Endothelial cell of umbilical vein (primary cell): ENCODE data around the gene CACNA2D3. TPM values are rescaled to one million over a fixed set of nuclear protein-coding genes. Genes with fewer than 3 reads are reported as not detected.

Source experiments
- BruUV-seq: library from RNA; stranded (reverse); fragments of 400-500 nt; replicated peaks from 2 replicates; lab custom pipeline; 2021; lab: Mats Ljungman, UMichigan
- CTCF ChIA-PET: fragments of 300-600, 350-600 bp; sonication (Branson Sonifier 250); formaldehyde crosslinking; loops from one replicate; lab custom pipeline; 2021; ENCODE audit warnings: antibody characterized with exemption, inconsistent platforms; lab: Charles Lee
- POLR2A ChIA-PET: fragments of 300-600, 350-600 bp; sonication (Branson Sonifier 250); formaldehyde crosslinking; loops from one replicate; lab custom pipeline; 2021; ENCODE audit warnings: antibody characterized with exemption, inconsistent platforms; lab: Charles Lee
- DNase-seq: peaks from one replicate; pipeline ENCODE4 v3.0.0-alpha.2; 2011; ENCODE audit warnings: low read depth, low spot score
- FAIRE-seq: peaks from 2 replicates; lab custom pipeline; 2011; peaks lifted over from hg19 to GRCh38; lab: Jason Lieb, UNC
- H2AFZ ChIP-seq: 2 replicates; pipeline ENCODE4 v1.6.0; 2012; ENCODE audit warnings: low read depth, low read length, control low read depth, inconsistent platforms
- H3K27ac ChIP-seq: 2 replicates; pipeline ENCODE4 v1.5.1; 2011; ENCODE audit warnings: low read depth, mild to moderate bottlenecking, control low read depth, low read length, moderate library complexity; ENCODE audit not compliant: insufficient read depth
- H3K27me3 ChIP-seq, 2 experiments: 2 replicates each; pipeline versions ENCODE4 v1.6.0 to v1.6.1; 2011; ENCODE audit warnings: low read length in 2 of 2, mixed read lengths in 1 of 2; ENCODE audit not compliant: control insufficient read depth in 2 of 2, insufficient read depth in 2 of 2
- H3K36me3 ChIP-seq, 2 experiments: 2 replicates in 1 of 2; 3 replicates in 1 of 2; pipeline ENCODE4 v1.5.1; 2011; ENCODE audit warnings: low read length in 2 of 2, mild to moderate bottlenecking in 1 of 2, moderate library complexity in 1 of 2; ENCODE audit not compliant: control insufficient read depth in 2 of 2, insufficient read depth in 2 of 2; ENCODE audit errors: extremely low read depth in 1 of 2
- H3K4me1 ChIP-seq: 3 replicates; pipeline ENCODE4 v1.5.1; 2011; ENCODE audit warnings: mild to moderate bottlenecking, low read length; ENCODE audit not compliant: control insufficient read depth, insufficient read depth; ENCODE audit errors: extremely low read depth
- H3K4me2 ChIP-seq: 2 replicates; pipeline ENCODE4 v1.6.1; 2011; ENCODE audit warnings: low read length, control low read depth, mixed read lengths; ENCODE audit not compliant: insufficient read depth
- H3K4me3 ChIP-seq, 3 experiments: fragments of 200-600 bp in 1 of 3; sonication (generic), shearing (Covaris generic) in 1 of 3; replicated peaks in 1 of 3; 2 replicates each; pipeline ENCODE4 v1.5.1; 2011 to 2016; ENCODE audit warnings: control low read depth in 3 of 3, low read length in 3 of 3, mild to moderate bottlenecking in 2 of 3, inconsistent platforms in 1 of 3, low read depth in 1 of 3, moderate library complexity in 1 of 3; ENCODE audit not compliant: insufficient read depth in 1 of 3
- H3K79me2 ChIP-seq: 2 replicates; pipeline ENCODE4 v1.6.0; 2012; ENCODE audit warnings: low read length, inconsistent platforms; ENCODE audit not compliant: control insufficient read depth, insufficient read depth
- H3K9ac ChIP-seq: replicated peaks from 2 replicates; pipeline ENCODE3; 2011; ENCODE audit warnings: low read length, control low read depth; ENCODE audit not compliant: insufficient read depth; ENCODE audit errors: extremely low read depth
- H3K9me1 ChIP-seq: replicated peaks from 3 replicates; pipeline ENCODE4 v1.6.0; 2011; ENCODE audit warnings: mild to moderate bottlenecking, low read length; ENCODE audit not compliant: control insufficient read depth, insufficient read depth; ENCODE audit errors: extremely low read depth
- H3K9me3 ChIP-seq: replicated peaks from 2 replicates; pipeline ENCODE4 v1.5.1; 2012; ENCODE audit warnings: low read length, inconsistent platforms; ENCODE audit not compliant: control insufficient read depth, insufficient read depth
- H4K20me1 ChIP-seq: replicated peaks from 2 replicates; pipeline ENCODE3; 2011; ENCODE audit warnings: mild to moderate bottlenecking, low read length; ENCODE audit not compliant: control insufficient read depth, insufficient read depth; ENCODE audit errors: extremely low read depth
- EZH2 ChIP-seq: IDR thresholded peaks from 2 replicates; pipeline ENCODE4 v1.6.1; 2012; ENCODE audit warnings: borderline replicate concordance, low read depth, mild to moderate bottlenecking, moderate library complexity, low read length, inconsistent platforms; ENCODE audit not compliant: severe bottlenecking
- FOS ChIP-seq: IDR thresholded peaks from 2 replicates; pipeline ENCODE4 v1.6.1; 2011; ENCODE audit warnings: mild to moderate bottlenecking, low read length, moderate library complexity, borderline replicate concordance; ENCODE audit not compliant: insufficient read depth
- GATA2 ChIP-seq: IDR thresholded peaks from 2 replicates; pipeline ENCODE4 v1.7.0; 2011; ENCODE audit warnings: low read depth, mild to moderate bottlenecking, moderate library complexity, mixed read lengths, low read length; ENCODE audit not compliant: insufficient read length, insufficient read depth
- JUN ChIP-seq: IDR thresholded peaks from 2 replicates; pipeline ENCODE4 v1.6.1; 2011; ENCODE audit warnings: borderline replicate concordance, low read depth; ENCODE audit not compliant: insufficient read length, insufficient read depth
- MYC ChIP-seq: IDR thresholded peaks from one replicate; pipeline ENCODE4 v1.6.1; 2011; ENCODE audit warnings: mild to moderate bottlenecking, low read depth, low read length
- POLR2A ChIP-seq: IDR thresholded peaks from 2 replicates; pipeline ENCODE4 v1.6.1; 2012; ENCODE audit warnings: low read depth, mild to moderate bottlenecking, control low read depth, low read length
- POLR2AphosphoS5 ChIP-seq: IDR thresholded peaks from 2 replicates; pipeline ENCODE4 v1.6.1; 2012; ENCODE audit warnings: low read depth, mild to moderate bottlenecking, control low read depth, low read length, moderate library complexity; ENCODE audit not compliant: insufficient read depth
- dilution Hi-C: fragments of 300-500 bp; cut with MboI; formaldehyde crosslinking; loops from one replicate; pipeline ENCODE4 v1.15.0; 2019; ENCODE audit warnings: low sequenced_read_pairs; ENCODE audit not compliant: extremely low pct_ligation_motif_present
- intact Hi-C: fragments of 100-400 bp; cut with micrococcal nuclease; formaldehyde crosslinking; loops from one replicate; pipeline ENCODE4 v1.10.0; 2022
- polyA plus RNA-seq, 4 experiments: library from polyadenylated mRNA; depleted of rRNA in 3 of 4; stranded (reverse) in 3 of 4; unstranded in 1 of 4; fragments of >200 nt; gene quantifications; 2 replicates each; pipeline versions ENCODE4 v1.2.1 to v1.2.3, GENCODE V29; 2011 to 2012; ENCODE audit warnings: missing spikeins in 1 of 4
- total RNA-seq: library from RNA; stranded (reverse); gene quantifications from 2 replicates; pipeline ENCODE4 v1.2.3, GENCODE V29; 2021
- TF ChIP-seq, protein P1 (sequence below), 2 donors: IDR thresholded peaks; 1 replicate in 1 of 2; 2 replicates in 1 of 2; pipeline ENCODE4 v1.5.1; 2011; ENCODE audit warnings: low read length in 2 of 2, mild to moderate bottlenecking in 2 of 2, moderate library complexity in 2 of 2, control low read depth in 1 of 2, inconsistent platforms in 1 of 2, low read depth in 1 of 2; ENCODE audit not compliant: insufficient read depth in 1 of 2; ENCODE audit errors: extremely low read depth in 1 of 2
- TF ChIP-seq, protein P2 (sequence below): IDR thresholded peaks from 2 replicates; pipeline ENCODE4 v1.6.1; 2011; ENCODE audit not compliant: insufficient read depth, insufficient read length

Gene CACNA2D3
- total and polyA plus RNA-seq, 2 donors (not counting 3 experiments of a cell fraction or from before 2014, with no cell fraction given), result not detected

DNA sequence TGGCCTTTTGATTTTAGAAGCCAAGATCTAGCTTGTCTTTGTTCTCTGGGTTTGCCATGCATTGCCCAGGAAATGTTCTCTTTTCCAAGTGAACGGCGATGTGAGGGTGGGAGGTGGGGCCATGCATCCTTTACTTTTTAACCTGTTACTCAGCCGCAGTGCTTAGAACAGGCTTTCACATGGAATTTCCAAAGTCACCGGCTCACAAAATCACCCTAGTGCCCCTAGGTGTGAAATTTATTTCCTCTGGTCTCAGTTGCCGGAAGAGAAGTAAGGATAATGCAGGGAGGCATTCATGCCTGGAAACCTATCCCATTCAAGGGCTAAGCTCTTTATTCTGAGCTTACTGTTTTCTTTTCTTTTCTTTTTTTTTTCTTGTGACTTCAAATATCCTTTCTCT is 93.2 kb downstream of the CACNA2D3 start:
- dilution Hi-C loops (no loop called here), intact Hi-C loops (no loop called here)
- peaks cover 12% of the 10 kb centered on the region for H3K9me3 ChIP-seq
- no peaks in the 10 kb centered on the region for H3K27me3 ChIP-seq
- H3K9me1 ChIP-seq, result no peaks in the 10 kb centered on the region
- no peak overlapping the region for H3K27ac ChIP-seq
- no peak overlapping the region for H3K4me2 ChIP-seq
- no TSS peak for BruUV-seq
- no peaks in the 10 kb centered on the region for H3K36me3 ChIP-seq
- DNase-seq (no peak), FAIRE-seq (no peak)
- H4K20me1 ChIP-seq, result no peaks in the 10 kb centered on the region
- H3K79me2 ChIP-seq, result no peaks in the 10 kb centered on the region
- H3K9ac ChIP-seq, result no peak overlapping the region
- CTCF ChIA-PET, result no interaction called here
- H3K4me1 ChIP-seq, result no peaks in the 10 kb centered on the region
- H2AFZ ChIP-seq, result no peak overlapping the region
- POLR2A ChIA-PET, result no interaction called here
- H3K4me3 ChIP-seq, result no peak overlapping the region
- TF ChIP-seq MYC, result no peak
- no peak for TF ChIP-seq EZH2
- TF ChIP-seq POLR2AphosphoS5, result no peak
- no peak for TF ChIP-seq FOS
- TF ChIP-seq GATA2, result no peak
- no peak for TF ChIP-seq JUN
- TF ChIP-seq, protein P1, sequence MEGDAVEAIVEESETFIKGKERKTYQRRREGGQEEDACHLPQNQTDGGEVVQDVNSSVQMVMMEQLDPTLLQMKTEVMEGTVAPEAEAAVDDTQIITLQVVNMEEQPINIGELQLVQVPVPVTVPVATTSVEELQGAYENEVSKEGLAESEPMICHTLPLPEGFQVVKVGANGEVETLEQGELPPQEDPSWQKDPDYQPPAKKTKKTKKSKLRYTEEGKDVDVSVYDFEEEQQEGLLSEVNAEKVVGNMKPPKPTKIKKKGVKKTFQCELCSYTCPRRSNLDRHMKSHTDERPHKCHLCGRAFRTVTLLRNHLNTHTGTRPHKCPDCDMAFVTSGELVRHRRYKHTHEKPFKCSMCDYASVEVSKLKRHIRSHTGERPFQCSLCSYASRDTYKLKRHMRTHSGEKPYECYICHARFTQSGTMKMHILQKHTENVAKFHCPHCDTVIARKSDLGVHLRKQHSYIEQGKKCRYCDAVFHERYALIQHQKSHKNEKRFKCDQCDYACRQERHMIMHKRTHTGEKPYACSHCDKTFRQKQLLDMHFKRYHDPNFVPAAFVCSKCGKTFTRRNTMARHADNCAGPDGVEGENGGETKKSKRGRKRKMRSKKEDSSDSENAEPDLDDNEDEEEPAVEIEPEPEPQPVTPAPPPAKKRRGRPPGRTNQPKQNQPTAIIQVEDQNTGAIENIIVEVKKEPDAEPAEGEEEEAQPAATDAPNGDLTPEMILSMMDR (IDR thresholded peaks at IDR 0.05; ENCODE audit: extremely low read depth in 1 of 2, insufficient read depth in 1 of 2, low read depth in 1 of 2, low read length in 2 of 2), result no peak
- no peak for TF ChIP-seq POLR2A
- TF ChIP-seq, protein P2, sequence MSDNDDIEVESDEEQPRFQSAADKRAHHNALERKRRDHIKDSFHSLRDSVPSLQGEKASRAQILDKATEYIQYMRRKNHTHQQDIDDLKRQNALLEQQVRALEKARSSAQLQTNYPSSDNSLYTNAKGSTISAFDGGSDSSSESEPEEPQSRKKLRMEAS, result no peak
